GM13976 (cell line): ENCODE measurements around the gene SLC22A23.

Experiments
- DNase-seq: peaks from one replicate; pipeline ENCODE4 v3.0.0; 2012; ENCODE audit warnings: low spot score
- CTCF ChIP-seq: IDR thresholded peaks from 2 replicates; pipeline ENCODE4 v1.5.1; 2012; ENCODE audit warnings: borderline replicate concordance, mild to moderate bottlenecking; ENCODE audit not compliant: insufficient read depth; ENCODE audit errors: extremely low read depth, missing control alignments, control extremely low read depth
- in situ Hi-C: fragments of 300-500 bp; cut with MboI; formaldehyde crosslinking; loops from one replicate; pipeline ENCODE4 v1.12.0; 2022; ENCODE audit warnings: low sequenced_read_pairs, mixed read lengths, inconsistent platforms; ENCODE audit not compliant: unreplicated experiment

SLC22A23 gene

DNA sequence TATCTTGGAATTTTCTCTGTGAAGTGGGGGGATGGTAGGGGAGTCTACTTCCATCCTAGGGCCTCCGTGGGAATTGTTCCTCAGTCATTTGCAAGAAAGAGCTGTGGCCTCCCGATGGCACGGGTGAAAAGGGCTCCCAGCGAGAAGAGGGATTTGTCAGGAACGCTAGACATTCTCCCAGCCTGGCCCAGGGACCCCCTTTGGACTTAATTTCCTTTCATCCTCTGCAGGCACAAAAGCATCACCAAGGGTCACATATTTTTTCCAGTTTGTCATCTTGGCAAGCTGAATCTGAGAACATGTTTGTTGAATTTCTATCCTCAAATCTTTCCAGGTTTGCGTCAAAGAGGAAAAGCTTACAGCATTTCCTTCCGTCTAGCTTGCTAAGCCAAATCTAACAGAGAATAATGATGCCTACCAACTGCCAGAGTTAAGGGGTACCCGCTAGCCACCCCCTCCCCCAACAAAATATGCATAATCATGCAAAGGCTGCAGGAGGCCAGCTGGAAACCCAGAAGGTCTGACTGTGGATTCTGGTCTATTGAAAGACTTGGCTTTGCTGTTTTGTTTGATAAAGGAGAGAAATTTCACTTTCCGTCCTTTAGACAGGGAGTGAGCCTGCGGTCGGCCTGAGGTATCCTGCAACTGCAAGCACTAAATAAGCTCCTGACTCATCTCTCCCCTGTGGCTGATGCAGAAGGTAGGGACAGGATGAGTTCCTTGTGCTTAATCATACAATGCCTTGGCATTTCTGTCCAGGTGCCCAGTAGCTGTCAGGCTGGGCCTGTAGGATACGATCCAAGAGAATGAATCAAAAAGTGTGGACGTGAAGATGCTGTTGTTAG, 175.0 kb downstream of the SLC22A23 start:
- TF ChIP-seq CTCF = no peak
- no peak for DNase-seq
- in situ Hi-C loops = loop anchor here (25.0 kb wide), 2 partner anchors 180 to 705 kb away; partner anchors contain the start of gene SLC22A23

GRCh38 chr6:3280866-3281465, 175.9 kb downstream of the SLC22A23 start:
- TF ChIP-seq CTCF = no peak
- in situ Hi-C loops = loop anchor here (25.0 kb wide), 2 partner anchors 181 to 706 kb away; partner anchors contain the start of gene SLC22A23
- no peak for DNase-seq

DNA sequence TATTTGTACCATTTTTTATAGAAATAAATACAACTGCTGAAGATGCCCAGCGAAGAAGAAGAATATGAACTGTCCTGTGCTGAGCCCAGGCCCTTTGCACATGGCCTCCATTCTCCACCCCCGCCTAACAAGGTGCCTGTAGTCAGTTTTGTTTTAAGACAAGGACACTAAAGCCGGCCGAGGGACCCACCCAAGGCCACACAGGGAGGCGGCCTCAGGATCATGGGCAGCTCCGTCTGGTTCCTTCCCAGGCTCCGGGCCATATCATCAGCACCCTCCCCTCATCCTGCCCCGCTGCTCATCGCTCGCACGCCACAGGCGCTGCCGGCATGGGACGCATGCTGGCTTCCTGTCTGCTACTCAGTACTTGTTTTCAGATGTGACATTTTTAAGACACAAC, 176.8 kb downstream of the SLC22A23 start:
- TF ChIP-seq CTCF = no peak
- in situ Hi-C loops = loop anchor here (25.0 kb wide), 2 partner anchors 182 to 707 kb away; partner anchors contain the start of gene SLC22A23
- no peak for DNase-seq

GRCh38 chr6:3278691-3279090, 178.2 kb downstream of the SLC22A23 start:
- no peak for TF ChIP-seq CTCF
- no peak for DNase-seq
- in situ Hi-C loops = loop anchor here (5.0 to 25.0 kb wide), 3 partner anchors 184 to 709 kb away; partner anchors contain the start of gene SLC22A23

DNA sequence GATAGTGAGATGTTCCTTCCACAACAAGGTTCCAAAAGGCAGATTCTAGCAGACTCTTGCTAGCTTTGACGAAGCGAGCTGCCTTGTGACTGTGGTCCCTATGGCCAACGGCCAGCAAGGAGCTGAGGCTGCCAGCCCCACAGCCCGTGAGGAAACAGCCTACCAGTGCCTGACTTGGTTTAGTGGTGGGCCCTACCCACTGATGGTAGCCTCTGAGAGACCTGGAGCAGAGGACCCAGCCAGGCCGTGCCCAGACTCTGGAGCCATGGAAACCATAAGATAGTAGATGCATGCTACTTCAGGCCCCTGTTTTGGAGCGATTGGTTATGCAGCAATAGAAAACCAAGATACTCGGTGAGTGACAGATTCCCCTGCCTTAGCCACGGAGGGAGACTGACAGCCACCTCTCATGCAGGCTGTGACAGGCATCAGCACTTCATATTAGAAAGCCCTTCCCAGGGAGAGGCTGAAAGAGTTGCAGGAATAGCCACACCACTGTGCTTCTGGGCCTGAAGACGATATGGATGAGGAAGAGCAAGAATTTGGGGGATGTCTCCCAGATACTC, 178.9 kb downstream of the SLC22A23 start:
- no peak for DNase-seq
- in situ Hi-C loops = loop anchor here (5.0 to 25.0 kb wide), 3 partner anchors 184 to 709 kb away; partner anchors contain the start of gene SLC22A23
- no peak for TF ChIP-seq CTCF

GRCh38 chr6:3277251-3277650, 179.6 kb downstream of the SLC22A23 start:
- in situ Hi-C loops = loop anchor here (5.0 to 25.0 kb wide), 3 partner anchors 185 to 710 kb away; partner anchors contain the start of gene SLC22A23
- no peak for TF ChIP-seq CTCF
- DNase-seq = no peak
